Neutrophil (primary cell): ENCODE measurements around the gene DENND1C.

ENCODE experiments used
- H3K27ac ChIP-seq: fragments of 200-600 bp; sonication (generic); 2 replicates; pipeline ENCODE4 v1.5.1; 2016; ENCODE audit warnings: mild to moderate bottlenecking, moderate library complexity
- H3K27me3 ChIP-seq: fragments of 200-600 bp; sonication (generic); 2 replicates; pipeline ENCODE4 v1.6.0; 2016; ENCODE audit warnings: mild to moderate bottlenecking
- H3K36me3 ChIP-seq: fragments of 200-600 bp; sonication (generic); 2 replicates; pipeline ENCODE4 v1.5.1; 2017
- H3K4me1 ChIP-seq, 2 experiments: fragments of 200-600 bp in 1 of 2; sonication (generic) in 1 of 2; 1 replicate in 1 of 2; 2 replicates in 1 of 2; pipeline versions ENCODE4 v1.5.1 to v1.6.1; 2013 to 2016; ENCODE audit warnings: low read depth in 1 of 2, low read length in 1 of 2, mild to moderate bottlenecking in 1 of 2, moderate library complexity in 1 of 2; ENCODE audit not compliant: control insufficient read depth in 1 of 2, insufficient read depth in 1 of 2
- H3K4me3 ChIP-seq, 2 experiments: fragments of 200-600 bp in 1 of 2; sonication (generic) in 1 of 2; 1 replicate in 1 of 2; 2 replicates in 1 of 2; pipeline ENCODE4 v1.5.1; 2013 to 2016; ENCODE audit warnings: low read depth in 1 of 2, low read length in 1 of 2, mild to moderate bottlenecking in 1 of 2, moderate library complexity in 1 of 2
- H3K9me3 ChIP-seq: fragments of 200-600 bp; sonication (generic); 2 replicates; pipeline ENCODE4 v1.5.1; 2016
- CTCF ChIP-seq: fragments of 200-600 bp; sonication (generic); IDR thresholded peaks from 2 replicates; pipeline ENCODE4 v1.5.1; 2016; ENCODE audit warnings: antibody characterized with exemption

Gene DENND1C

GRCh38 chr19:6424195-6424938, 57.2 kb downstream of the DENND1C start, which contains the start of gene KHSRP:
Gene KHSRP, minus strand, starts transcription at chr19:6424811. Its CDS starts 110 bp downstream, at chr19:6424701.
- H3K4me1 ChIP-seq = peaks cover 19 to 20% of the 10 kb centered on the region in 2 experiments
- no peaks in the 10 kb centered on the region for H3K27me3 ChIP-seq
- H3K36me3 ChIP-seq = peaks cover 19% of the 10 kb centered on the region
- peak; percentile 30 for TF ChIP-seq CTCF
- peak within 1 kb of the TSS; percentile 82 for H3K27ac ChIP-seq
- no peaks in the 10 kb centered on the region for H3K9me3 ChIP-seq
- peak within 1 kb of the TSS; percentile 68 to 69 for H3K4me3 ChIP-seq

- Histone ChIP-seq H3K27ac (peak overlapping the region; percentile 35), H3K36me3 (peaks cover 27% of the 10 kb centered on the region), H3K27me3 (no peaks in the 10 kb centered on the region), H3K9me3 (no peaks in the 10 kb centered on the region), H3K4me1 (peaks cover 18 to 19% of the 10 kb centered on the region in 2 experiments), H3K4me3 (peak overlapping the region; percentile 58 to 69)
- no peak for TF ChIP-seq CTCF
Measured at GRCh38 chr19:6423499-6424194, 57.9 kb downstream of the DENND1C start.

- Histone ChIP-seq H3K4me3 (no peak overlapping the region), H3K27ac (no peak overlapping the region), H3K36me3 (peaks cover 50% of the 10 kb centered on the region), H3K4me1 (peaks cover 18 to 19% of the 10 kb centered on the region in 2 experiments), H3K27me3 (no peaks in the 10 kb centered on the region), H3K9me3 (no peaks in the 10 kb centered on the region)
- TF ChIP-seq CTCF = no peak
Measured at GRCh38 chr19:6421075-6422014, 60.2 kb downstream of the DENND1C start.

- Histone ChIP-seq H3K9me3 (no peaks in the 10 kb centered on the region), H3K27me3 (no peaks in the 10 kb centered on the region), H3K27ac (no peak overlapping the region), H3K36me3 (peaks cover 76% of the 10 kb centered on the region), H3K4me3 (no peak overlapping the region), H3K4me1 (peaks cover 5 to 7% of the 10 kb centered on the region in 2 experiments)
- TF ChIP-seq CTCF = no peak
Measured at GRCh38 chr19:6418562-6418932, 63.0 kb downstream of the DENND1C start.
